WTC11 (cell line): ENCODE results near the gene SMCO2. TPM values are rescaled to one million over a fixed set of nuclear protein-coding genes. Genes with fewer than 3 reads are reported as not detected.

Source experiments
- ATAC-seq: fragments of 200-7000 bp; cut with Tn5 transposase; 2 replicates; pipeline ENCODE4 v1.10.0; 2021; ENCODE audit warnings: mild to moderate bottlenecking, moderate library complexity
- CTCF ChIA-PET: fragments of 300-600 bp; sonication (Branson Sonifier 250); formaldehyde crosslinking; loops from one replicate; lab custom pipeline; 2021; ENCODE audit warnings: antibody characterized with exemption; lab: Charles Lee
- POLR2A ChIA-PET: fragments of 350-600 bp; sonication (Branson Sonifier 250); formaldehyde crosslinking; loops from one replicate; lab custom pipeline; 2021; ENCODE audit warnings: antibody characterized with exemption; lab: Charles Lee
- DNase-seq: peaks from one replicate; pipeline ENCODE4 v3.0.0; 2021; ENCODE audit warnings: low spot score
- H3K27ac Mint-ChIP-seq: 2 replicates; pipeline ENCODE4 v1.8.0; 2021; ENCODE audit warnings: mixed read lengths
- H3K27me3 Mint-ChIP-seq: 2 replicates; pipeline ENCODE4 v1.8.0; 2021; ENCODE audit warnings: low read depth, mild to moderate bottlenecking, moderate library complexity, mixed read lengths
- H3K36me3 Mint-ChIP-seq: 2 replicates; pipeline ENCODE4 v1.8.0; 2021; ENCODE audit warnings: mixed read lengths
- H3K4me1 Mint-ChIP-seq: 2 replicates; pipeline ENCODE4 v1.8.0; 2022; ENCODE audit warnings: mixed read lengths
- H3K4me3 Mint-ChIP-seq: 2 replicates; pipeline ENCODE4 v1.8.0; 2021; ENCODE audit warnings: mild to moderate bottlenecking, moderate library complexity, mixed read lengths
- H3K9me3 Mint-ChIP-seq: 2 replicates; pipeline ENCODE4 v1.8.0; 2021; ENCODE audit warnings: mixed read lengths
- ARID4B ChIP-seq: sonication (generic); formaldehyde crosslinking; IDR thresholded peaks from 2 replicates; pipeline ENCODE4 v1.8.0; 2023; ENCODE audit warnings: missing genetic modification reagents, mild to moderate bottlenecking, borderline replicate concordance
- ATF3 ChIP-seq: sonication (generic); formaldehyde crosslinking; conservative IDR thresholded peaks from 2 replicates; pipeline ENCODE4 v1.8.1; 2022; ENCODE audit warnings: mild to moderate bottlenecking, missing genetic modification reagents
- ATF6 ChIP-seq: sonication (generic); formaldehyde crosslinking; IDR thresholded peaks from 2 replicates; pipeline ENCODE4 v1.8.1; 2023; ENCODE audit warnings: mild to moderate bottlenecking, missing genetic modification reagents
- CBFB ChIP-seq: sonication (generic); formaldehyde crosslinking; IDR thresholded peaks from 2 replicates; pipeline ENCODE4 v1.8.1; 2022; ENCODE audit warnings: mild to moderate bottlenecking, low read depth, missing genetic modification reagents
- CREB1 ChIP-seq: sonication (generic); formaldehyde crosslinking; IDR thresholded peaks from 2 replicates; pipeline ENCODE4 v1.8.0; 2023; ENCODE audit warnings: mild to moderate bottlenecking, missing genetic modification reagents
- E2F1 ChIP-seq: sonication (generic); formaldehyde crosslinking; IDR thresholded peaks from 2 replicates; pipeline ENCODE4 v1.8.0; 2022; ENCODE audit warnings: mild to moderate bottlenecking, missing genetic modification reagents
- EMX1 ChIP-seq: fragments of 250-450 bp; sonication (Bioruptor Pico); IDR thresholded peaks from 2 replicates; pipeline ENCODE4 v1.8.0; 2021; ENCODE audit warnings: mild to moderate bottlenecking
- ESRRA ChIP-seq: sonication (generic); formaldehyde crosslinking; IDR thresholded peaks from 2 replicates; pipeline ENCODE4 v1.8.1; 2022; ENCODE audit warnings: mild to moderate bottlenecking, missing genetic modification reagents, borderline replicate concordance
- ETV6 ChIP-seq: sonication (generic); formaldehyde crosslinking; IDR thresholded peaks from 2 replicates; pipeline ENCODE4 v1.8.1; 2022; ENCODE audit warnings: mild to moderate bottlenecking, missing genetic modification reagents
- FOXJ3 ChIP-seq: sonication (generic); formaldehyde crosslinking; IDR thresholded peaks from 2 replicates; pipeline ENCODE4 v1.9.0; 2021; ENCODE audit warnings: missing genetic modification reagents, mild to moderate bottlenecking, borderline replicate concordance
- GTF2I ChIP-seq: fragments of 250-450 bp; sonication (Bioruptor Pico); conservative IDR thresholded peaks from 2 replicates; pipeline ENCODE4 v1.4.0; 2021; ENCODE audit warnings: mild to moderate bottlenecking
- HMGA2 ChIP-seq: fragments of 250-450 bp; sonication (Bioruptor Pico); IDR thresholded peaks from 2 replicates; pipeline ENCODE4 v1.4.0; 2021; ENCODE audit warnings: mild to moderate bottlenecking, moderate library complexity
- MYBL2 ChIP-seq: sonication (generic); formaldehyde crosslinking; IDR thresholded peaks from 2 replicates; pipeline ENCODE4 v1.8.1; 2023; ENCODE audit warnings: mild to moderate bottlenecking, moderate library complexity, missing genetic modification reagents
- NFYB ChIP-seq: sonication (generic); formaldehyde crosslinking; conservative IDR thresholded peaks from 2 replicates; pipeline ENCODE4 v1.8.0; 2022; ENCODE audit warnings: low read depth, missing genetic modification reagents
- OVOL2 ChIP-seq: fragments of 250-450 bp; sonication (Bioruptor Pico); IDR thresholded peaks from 2 replicates; pipeline ENCODE4 v1.9.0; 2021; ENCODE audit warnings: mild to moderate bottlenecking, borderline replicate concordance
- SMAD3 ChIP-seq: sonication (generic); formaldehyde crosslinking; IDR thresholded peaks from 2 replicates; pipeline ENCODE4 v1.8.0; 2022; ENCODE audit warnings: missing genetic modification reagents, mild to moderate bottlenecking, borderline replicate concordance
- SP1 ChIP-seq: sonication (generic); formaldehyde crosslinking; conservative IDR thresholded peaks from 2 replicates; pipeline ENCODE4 v1.8.1; 2022; ENCODE audit warnings: missing genetic modification reagents
- TEAD1 ChIP-seq: sonication (generic); formaldehyde crosslinking; IDR thresholded peaks from 2 replicates; pipeline ENCODE4 v1.8.0; 2022; ENCODE audit warnings: mild to moderate bottlenecking, missing genetic modification reagents
- ZBTB21 ChIP-seq: sonication (generic); formaldehyde crosslinking; IDR thresholded peaks from 2 replicates; pipeline ENCODE4 v1.8.1; 2023; ENCODE audit warnings: mild to moderate bottlenecking, missing genetic modification reagents, borderline replicate concordance
- ZMAT4 ChIP-seq: fragments of 250-450 bp; sonication (Bioruptor Pico); IDR thresholded peaks from 2 replicates; pipeline ENCODE4 v1.9.0; 2021; ENCODE audit warnings: mild to moderate bottlenecking
- ZNF263 ChIP-seq: sonication (generic); formaldehyde crosslinking; IDR thresholded peaks from 2 replicates; pipeline ENCODE4 v1.8.1; 2022; ENCODE audit warnings: low read depth, mild to moderate bottlenecking, moderate library complexity, missing genetic modification reagents
- ZNF512 ChIP-seq: sonication (generic); formaldehyde crosslinking; IDR thresholded peaks from 2 replicates; pipeline ENCODE4 v1.8.1; 2022; ENCODE audit warnings: missing genetic modification reagents, borderline replicate concordance
- ZNF532 ChIP-seq: fragments of 250-450 bp; sonication (Bioruptor Pico); IDR thresholded peaks from 2 replicates; pipeline ENCODE4 v1.9.0; 2021; ENCODE audit warnings: mild to moderate bottlenecking, borderline replicate concordance
- ZNF671 ChIP-seq: fragments of 250-450 bp; sonication (Bioruptor Pico); IDR thresholded peaks from 2 replicates; pipeline ENCODE4 v1.8.0; 2021; ENCODE audit warnings: mild to moderate bottlenecking
- total RNA-seq: library from RNA; stranded (reverse); gene quantifications from 3 replicates; pipeline ENCODE4 v1.2.3, GENCODE V29; 2021

The SMCO2 gene
- total RNA-seq, 1 experiment from 2014 or later = 0.52 TPM

- peak; percentile 36; the same call in 1 of the 2 replicates for TF ChIP-seq ETV6 (CRISPR knock-in tag)
- TF ChIP-seq ZBTB21 (CRISPR knock-in tag) = no peak
- no peak for TF ChIP-seq FOXJ3
- TF ChIP-seq ZNF671 (CRISPR knock-in tag) = no peak
- no peak for TF ChIP-seq ATF6 (CRISPR knock-in tag)
Measured at GRCh38 chr12:27436029-27436428, 10.5 kb upstream of the SMCO2 start (continued).

GRCh38 chr12:27436768-27437167, 9.8 kb upstream of the SMCO2 start:
- Mint-ChIP-seq H3K9me3 (peaks cover 26% of the 10 kb centered on the region), H3K27ac (no peak overlapping the region), H3K36me3 (peaks cover 19% of the 10 kb centered on the region), H3K4me3 (no peak overlapping the region), H3K27me3 (peaks cover 9% of the 10 kb centered on the region), H3K4me1 (peaks cover 22% of the 10 kb centered on the region)
- POLR2A ChIA-PET = interaction anchor here (0.7 to 1.1 kb wide), 2 partner anchors 87 kb away, joined by 3 to 6 read pairs; partner anchors contain the start of gene PPFIBP1
- CTCF ChIA-PET = interaction anchor here (0.6 to 2.3 kb wide), 5 partner anchors 12 to 506 kb away, joined by 3 to 13 read pairs (median 6); partner anchors contain the start of genes MRPS35 and PPFIBP1
- DNase-seq (no peak), ATAC-seq (no peak)
- no peak for TF ChIP-seq ZNF263 (CRISPR knock-in tag)
- TF ChIP-seq MYBL2 (CRISPR knock-in tag) = no peak
- no peak for TF ChIP-seq SP1 (CRISPR knock-in tag)
- TF ChIP-seq GTF2I = no peak
- no peak for TF ChIP-seq ATF3 (CRISPR knock-in tag)
- no peak for TF ChIP-seq OVOL2 (CRISPR knock-in tag)
- no peak for TF ChIP-seq NFYB
- no peak for TF ChIP-seq HMGA2 (CRISPR knock-in tag)
- TF ChIP-seq SMAD3 (CRISPR knock-in tag) = no peak
- TF ChIP-seq ARID4B (CRISPR knock-in tag) = no peak
- no peak for TF ChIP-seq EMX1 (CRISPR knock-in tag)
- no peak for TF ChIP-seq TEAD1
- no peak for TF ChIP-seq CREB1 (CRISPR knock-in tag)
- TF ChIP-seq ZMAT4 (CRISPR knock-in tag) = no peak
- TF ChIP-seq ESRRA (CRISPR knock-in tag) = no peak
- TF ChIP-seq E2F1 = no peak
- no peak for TF ChIP-seq ZNF532
- no peak for TF ChIP-seq ZNF512
- no peak for TF ChIP-seq CBFB
